Endothelial cell of umbilical vein (primary cell): ENCODE results near the gene DNAH3. TPM values are rescaled to one million over a fixed set of nuclear protein-coding genes. Genes with fewer than 3 reads are reported as not detected.
A peak's percentile ranks its signal among the peaks of the same experiment; 100 is the strongest.

Source experiments
- Bru-seq: library from RNA; stranded (reverse); fragments of 400-500 nt; gene quantifications from one replicate; lab custom pipeline; 2021; lab: Mats Ljungman, UMichigan
- BruChase-seq, 2 experiments: library from RNA; stranded (reverse); fragments of 400-500 nt; gene quantifications; one replicate each; lab custom pipeline; 2021; lab: Mats Ljungman, UMichigan
- BruUV-seq: library from RNA; stranded (reverse); fragments of 400-500 nt; replicated peaks from 2 replicates; lab custom pipeline; 2021; lab: Mats Ljungman, UMichigan
- CTCF ChIA-PET: fragments of 300-600, 350-600 bp; sonication (Branson Sonifier 250); formaldehyde crosslinking; loops from one replicate; lab custom pipeline; 2021; ENCODE audit warnings: antibody characterized with exemption, inconsistent platforms; lab: Charles Lee
- POLR2A ChIA-PET: fragments of 300-600, 350-600 bp; sonication (Branson Sonifier 250); formaldehyde crosslinking; loops from one replicate; lab custom pipeline; 2021; ENCODE audit warnings: antibody characterized with exemption, inconsistent platforms; lab: Charles Lee
- DNase-seq: peaks from one replicate; pipeline ENCODE4 v3.0.0-alpha.2; 2011; ENCODE audit warnings: low read depth, low spot score
- FAIRE-seq: peaks from 2 replicates; lab custom pipeline; 2011; peaks lifted over from hg19 to GRCh38; lab: Jason Lieb, UNC
- H2AFZ ChIP-seq: 2 replicates; pipeline ENCODE4 v1.6.0; 2012; ENCODE audit warnings: low read depth, low read length, control low read depth, inconsistent platforms
- H3K27ac ChIP-seq: 2 replicates; pipeline ENCODE4 v1.5.1; 2011; ENCODE audit warnings: low read depth, mild to moderate bottlenecking, control low read depth, low read length, moderate library complexity; ENCODE audit not compliant: insufficient read depth
- H3K27me3 ChIP-seq, 2 experiments: 2 replicates each; pipeline versions ENCODE4 v1.6.0 to v1.6.1; 2011; ENCODE audit warnings: low read length in 2 of 2, mixed read lengths in 1 of 2; ENCODE audit not compliant: control insufficient read depth in 2 of 2, insufficient read depth in 2 of 2
- H3K36me3 ChIP-seq, 2 experiments: 2 replicates in 1 of 2; 3 replicates in 1 of 2; pipeline ENCODE4 v1.5.1; 2011; ENCODE audit warnings: low read length in 2 of 2, mild to moderate bottlenecking in 1 of 2, moderate library complexity in 1 of 2; ENCODE audit not compliant: control insufficient read depth in 2 of 2, insufficient read depth in 2 of 2; ENCODE audit errors: extremely low read depth in 1 of 2
- H3K4me1 ChIP-seq: 3 replicates; pipeline ENCODE4 v1.5.1; 2011; ENCODE audit warnings: mild to moderate bottlenecking, low read length; ENCODE audit not compliant: control insufficient read depth, insufficient read depth; ENCODE audit errors: extremely low read depth
- H3K4me2 ChIP-seq: 2 replicates; pipeline ENCODE4 v1.6.1; 2011; ENCODE audit warnings: low read length, control low read depth, mixed read lengths; ENCODE audit not compliant: insufficient read depth
- H3K4me3 ChIP-seq, 3 experiments: fragments of 200-600 bp in 1 of 3; sonication (generic), shearing (Covaris generic) in 1 of 3; replicated peaks in 1 of 3; 2 replicates each; pipeline ENCODE4 v1.5.1; 2011 to 2016; ENCODE audit warnings: control low read depth in 3 of 3, low read length in 3 of 3, mild to moderate bottlenecking in 2 of 3, inconsistent platforms in 1 of 3, low read depth in 1 of 3, moderate library complexity in 1 of 3; ENCODE audit not compliant: insufficient read depth in 1 of 3
- H3K79me2 ChIP-seq: 2 replicates; pipeline ENCODE4 v1.6.0; 2012; ENCODE audit warnings: low read length, inconsistent platforms; ENCODE audit not compliant: control insufficient read depth, insufficient read depth
- H3K9ac ChIP-seq: replicated peaks from 2 replicates; pipeline ENCODE3; 2011; ENCODE audit warnings: low read length, control low read depth; ENCODE audit not compliant: insufficient read depth; ENCODE audit errors: extremely low read depth
- H3K9me1 ChIP-seq: replicated peaks from 3 replicates; pipeline ENCODE4 v1.6.0; 2011; ENCODE audit warnings: mild to moderate bottlenecking, low read length; ENCODE audit not compliant: control insufficient read depth, insufficient read depth; ENCODE audit errors: extremely low read depth
- H3K9me3 ChIP-seq: replicated peaks from 2 replicates; pipeline ENCODE4 v1.5.1; 2012; ENCODE audit warnings: low read length, inconsistent platforms; ENCODE audit not compliant: control insufficient read depth, insufficient read depth
- H4K20me1 ChIP-seq: replicated peaks from 2 replicates; pipeline ENCODE3; 2011; ENCODE audit warnings: mild to moderate bottlenecking, low read length; ENCODE audit not compliant: control insufficient read depth, insufficient read depth; ENCODE audit errors: extremely low read depth
- EZH2 ChIP-seq: IDR thresholded peaks from 2 replicates; pipeline ENCODE4 v1.6.1; 2012; ENCODE audit warnings: borderline replicate concordance, low read depth, mild to moderate bottlenecking, moderate library complexity, low read length, inconsistent platforms; ENCODE audit not compliant: severe bottlenecking
- FOS ChIP-seq: IDR thresholded peaks from 2 replicates; pipeline ENCODE4 v1.6.1; 2011; ENCODE audit warnings: mild to moderate bottlenecking, low read length, moderate library complexity, borderline replicate concordance; ENCODE audit not compliant: insufficient read depth
- GATA2 ChIP-seq: IDR thresholded peaks from 2 replicates; pipeline ENCODE4 v1.7.0; 2011; ENCODE audit warnings: low read depth, mild to moderate bottlenecking, moderate library complexity, mixed read lengths, low read length; ENCODE audit not compliant: insufficient read length, insufficient read depth
- JUN ChIP-seq: IDR thresholded peaks from 2 replicates; pipeline ENCODE4 v1.6.1; 2011; ENCODE audit warnings: borderline replicate concordance, low read depth; ENCODE audit not compliant: insufficient read length, insufficient read depth
- MYC ChIP-seq: IDR thresholded peaks from one replicate; pipeline ENCODE4 v1.6.1; 2011; ENCODE audit warnings: mild to moderate bottlenecking, low read depth, low read length
- POLR2A ChIP-seq: IDR thresholded peaks from 2 replicates; pipeline ENCODE4 v1.6.1; 2012; ENCODE audit warnings: low read depth, mild to moderate bottlenecking, control low read depth, low read length
- POLR2AphosphoS5 ChIP-seq: IDR thresholded peaks from 2 replicates; pipeline ENCODE4 v1.6.1; 2012; ENCODE audit warnings: low read depth, mild to moderate bottlenecking, control low read depth, low read length, moderate library complexity; ENCODE audit not compliant: insufficient read depth
- dilution Hi-C: fragments of 300-500 bp; cut with MboI; formaldehyde crosslinking; loops from one replicate; pipeline ENCODE4 v1.15.0; 2019; ENCODE audit warnings: low sequenced_read_pairs; ENCODE audit not compliant: extremely low pct_ligation_motif_present
- intact Hi-C: fragments of 100-400 bp; cut with micrococcal nuclease; formaldehyde crosslinking; loops from one replicate; pipeline ENCODE4 v1.10.0; 2022
- long read RNA-seq: library from polyadenylated mRNA; stranded (forward); transcript quantifications from one replicate; pipeline ENCODE4 v2.0.0, GENCODE V29; 2021
- polyA minus RNA-seq, 3 experiments: library from RNA; depleted of rRNA, polyadenylated mRNA; stranded (reverse); fragments of >200 nt; gene quantifications; 1 replicate in 1 of 3; 2 replicates in 2 of 3; pipeline ENCODE4 v1.2.3, GENCODE V29; 2011
- polyA plus RNA-seq, 4 experiments: library from polyadenylated mRNA; depleted of rRNA in 3 of 4; stranded (reverse) in 3 of 4; unstranded in 1 of 4; fragments of >200 nt; gene quantifications; 2 replicates each; pipeline versions ENCODE4 v1.2.1 to v1.2.3, GENCODE V29; 2011 to 2012; ENCODE audit warnings: missing spikeins in 1 of 4
- total RNA-seq: library from RNA; stranded (reverse); gene quantifications from 2 replicates; pipeline ENCODE4 v1.2.3, GENCODE V29; 2021
- TF ChIP-seq, protein P1 (sequence below), 2 donors: IDR thresholded peaks; 1 replicate in 1 of 2; 2 replicates in 1 of 2; pipeline ENCODE4 v1.5.1; 2011; ENCODE audit warnings: low read length in 2 of 2, mild to moderate bottlenecking in 2 of 2, moderate library complexity in 2 of 2, control low read depth in 1 of 2, inconsistent platforms in 1 of 2, low read depth in 1 of 2; ENCODE audit not compliant: insufficient read depth in 1 of 2; ENCODE audit errors: extremely low read depth in 1 of 2
- TF ChIP-seq, protein P2 (sequence below): IDR thresholded peaks from 2 replicates; pipeline ENCODE4 v1.6.1; 2011; ENCODE audit not compliant: insufficient read depth, insufficient read length

Gene DNAH3, protein sequence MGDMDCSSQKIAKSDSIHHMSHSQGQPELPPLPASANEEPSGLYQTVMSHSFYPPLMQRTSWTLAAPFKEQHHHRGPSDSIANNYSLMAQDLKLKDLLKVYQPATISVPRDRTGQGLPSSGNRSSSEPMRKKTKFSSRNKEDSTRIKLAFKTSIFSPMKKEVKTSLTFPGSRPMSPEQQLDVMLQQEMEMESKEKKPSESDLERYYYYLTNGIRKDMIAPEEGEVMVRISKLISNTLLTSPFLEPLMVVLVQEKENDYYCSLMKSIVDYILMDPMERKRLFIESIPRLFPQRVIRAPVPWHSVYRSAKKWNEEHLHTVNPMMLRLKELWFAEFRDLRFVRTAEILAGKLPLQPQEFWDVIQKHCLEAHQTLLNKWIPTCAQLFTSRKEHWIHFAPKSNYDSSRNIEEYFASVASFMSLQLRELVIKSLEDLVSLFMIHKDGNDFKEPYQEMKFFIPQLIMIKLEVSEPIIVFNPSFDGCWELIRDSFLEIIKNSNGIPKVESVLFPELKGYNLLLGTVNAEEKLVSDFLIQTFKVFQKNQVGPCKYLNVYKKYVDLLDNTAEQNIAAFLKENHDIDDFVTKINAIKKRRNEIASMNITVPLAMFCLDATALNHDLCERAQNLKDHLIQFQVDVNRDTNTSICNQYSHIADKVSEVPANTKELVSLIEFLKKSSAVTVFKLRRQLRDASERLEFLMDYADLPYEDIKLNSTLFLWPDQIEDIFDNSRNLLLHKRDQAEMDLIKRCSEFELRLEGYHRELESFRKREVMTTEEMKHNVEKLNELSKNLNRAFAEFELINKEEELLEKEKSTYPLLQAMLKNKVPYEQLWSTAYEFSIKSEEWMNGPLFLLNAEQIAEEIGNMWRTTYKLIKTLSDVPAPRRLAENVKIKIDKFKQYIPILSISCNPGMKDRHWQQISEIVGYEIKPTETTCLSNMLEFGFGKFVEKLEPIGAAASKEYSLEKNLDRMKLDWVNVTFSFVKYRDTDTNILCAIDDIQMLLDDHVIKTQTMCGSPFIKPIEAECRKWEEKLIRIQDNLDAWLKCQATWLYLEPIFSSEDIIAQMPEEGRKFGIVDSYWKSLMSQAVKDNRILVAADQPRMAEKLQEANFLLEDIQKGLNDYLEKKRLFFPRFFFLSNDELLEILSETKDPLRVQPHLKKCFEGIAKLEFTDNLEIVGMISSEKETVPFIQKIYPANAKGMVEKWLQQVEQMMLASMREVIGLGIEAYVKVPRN (N-terminal part only)
- total RNA-seq (not detected in 2 replicates), polyA plus RNA-seq (not detected in 2 replicates), polyA minus RNA-seq (0.02 and 0.04 TPM in 2 replicates), Bru-seq, nascent RNA (percentile 1 among the genes with signal in this experiment), BruChase-seq, experiment 1, labeled RNA remaining after a 6-hour chase (percentile 3 among the genes with signal in this experiment), BruChase-seq, experiment 2, labeled RNA remaining after a 2-hour chase (percentile 3 among the genes with signal in this experiment)
- 0.01 TPM in 1 of 2 replicates, not detected in the other for polyA plus RNA-seq (2011; cell fraction: cytosol; rRNA removed)
- polyA plus RNA-seq (2011; cell fraction: nucleus; rRNA removed): not detected in 2 replicates
- 0.49 TPM in 1 of 2 replicates, not detected in the other for polyA plus RNA-seq (2012)
- not detected for polyA minus RNA-seq (2011; cell fraction: cytosol; rRNA and poly(A)+ RNA removed)
- not detected in 2 replicates for polyA minus RNA-seq (2011; cell fraction: nucleus; rRNA and poly(A)+ RNA removed)
- long read RNA-seq, partial matches to known transcripts: 0 of 1 reads
- long read RNA-seq, other reads (novel, unspliced or antisense): 1 of 1 reads

DNA sequence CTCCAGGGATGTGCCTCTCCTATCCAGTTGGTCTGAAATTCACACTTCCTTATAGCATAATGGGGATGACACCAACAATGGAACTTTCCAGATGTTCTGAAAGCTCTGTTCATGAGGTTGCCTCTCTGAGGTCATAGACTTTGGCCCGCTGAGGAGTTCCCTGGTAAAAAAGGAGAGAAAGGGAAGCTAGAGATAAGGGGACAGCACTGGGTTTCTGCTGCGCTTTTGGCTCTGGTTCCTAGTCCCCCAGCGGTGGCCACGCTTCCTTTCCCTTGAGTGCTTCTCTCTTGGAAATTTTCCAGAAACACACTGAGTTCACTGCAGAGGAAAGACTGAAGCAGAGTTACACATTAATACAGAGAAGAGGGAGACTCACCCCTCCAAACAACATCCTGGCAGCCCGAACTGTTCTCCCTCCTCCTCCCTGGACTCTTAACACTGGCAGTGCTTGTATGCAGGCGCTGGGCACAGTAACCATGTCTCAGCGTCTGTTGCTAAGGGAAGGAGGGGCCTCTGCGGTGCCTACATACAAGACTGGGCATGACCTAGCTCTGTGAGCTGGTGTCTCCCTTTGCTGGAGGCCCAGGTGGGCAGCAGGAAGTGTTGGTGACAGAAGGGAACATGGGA is at the start of gene DNAH3:
Gene DNAH3, minus strand, starts transcription at position 472 of the 627 bp plus-strand sequence. CDS start 527 bp downstream, outside the sequence.
- Histone ChIP-seq H2AFZ (no peak within 1 kb of the TSS), H3K27ac (no peak within 1 kb of the TSS), H4K20me1 (no peaks in the 10 kb centered on the region), H3K27me3 (peaks cover 4 to 12% of the 10 kb centered on the region in 2 experiments), H3K4me1 (no peaks in the 10 kb centered on the region), H3K9ac (no peak within 1 kb of the TSS), H3K9me3 (no peaks in the 10 kb centered on the region), H3K9me1 (no peaks in the 10 kb centered on the region), H3K36me3 (no peaks in the 10 kb centered on the region), H3K4me3 (no peak within 1 kb of the TSS), H3K79me2 (no peaks in the 10 kb centered on the region), H3K4me2 (no peak within 1 kb of the TSS)
- POLR2A ChIA-PET: no interaction called here
- intact Hi-C loops: no loop called here
- no peak for DNase-seq
- CTCF ChIA-PET: interaction anchor here (1.7 kb wide), 1 partner anchor 150 kb away, joined by 7 read pairs; no protein-coding TSS in a partner anchor
- FAIRE-seq: no peak
- TF ChIP-seq JUN: no peak
- TF ChIP-seq GATA2: no peak
- TF ChIP-seq, protein P1, sequence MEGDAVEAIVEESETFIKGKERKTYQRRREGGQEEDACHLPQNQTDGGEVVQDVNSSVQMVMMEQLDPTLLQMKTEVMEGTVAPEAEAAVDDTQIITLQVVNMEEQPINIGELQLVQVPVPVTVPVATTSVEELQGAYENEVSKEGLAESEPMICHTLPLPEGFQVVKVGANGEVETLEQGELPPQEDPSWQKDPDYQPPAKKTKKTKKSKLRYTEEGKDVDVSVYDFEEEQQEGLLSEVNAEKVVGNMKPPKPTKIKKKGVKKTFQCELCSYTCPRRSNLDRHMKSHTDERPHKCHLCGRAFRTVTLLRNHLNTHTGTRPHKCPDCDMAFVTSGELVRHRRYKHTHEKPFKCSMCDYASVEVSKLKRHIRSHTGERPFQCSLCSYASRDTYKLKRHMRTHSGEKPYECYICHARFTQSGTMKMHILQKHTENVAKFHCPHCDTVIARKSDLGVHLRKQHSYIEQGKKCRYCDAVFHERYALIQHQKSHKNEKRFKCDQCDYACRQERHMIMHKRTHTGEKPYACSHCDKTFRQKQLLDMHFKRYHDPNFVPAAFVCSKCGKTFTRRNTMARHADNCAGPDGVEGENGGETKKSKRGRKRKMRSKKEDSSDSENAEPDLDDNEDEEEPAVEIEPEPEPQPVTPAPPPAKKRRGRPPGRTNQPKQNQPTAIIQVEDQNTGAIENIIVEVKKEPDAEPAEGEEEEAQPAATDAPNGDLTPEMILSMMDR (IDR thresholded peaks at IDR 0.05; ENCODE audit: extremely low read depth in 1 of 2, insufficient read depth in 1 of 2, low read depth in 1 of 2, low read length in 2 of 2): no peak
- no peak for TF ChIP-seq FOS
- TF ChIP-seq, protein P2, sequence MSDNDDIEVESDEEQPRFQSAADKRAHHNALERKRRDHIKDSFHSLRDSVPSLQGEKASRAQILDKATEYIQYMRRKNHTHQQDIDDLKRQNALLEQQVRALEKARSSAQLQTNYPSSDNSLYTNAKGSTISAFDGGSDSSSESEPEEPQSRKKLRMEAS: no peak
- no peak for TF ChIP-seq POLR2AphosphoS5
- no peak for TF ChIP-seq EZH2
- no peak for TF ChIP-seq POLR2A
- TF ChIP-seq MYC: no peak
- no TSS peak for BruUV-seq
- dilution Hi-C loops: no loop called here
